GM18505 (cell line): ENCODE measurements around the gene CAPN10.
"Not testable (repeated sequence)": the region's sequence is repeated elsewhere in the genome, so short reads cannot be mapped to it uniquely, and the experiment has no call there.

Experiments used
- ATAC-seq: cut with Tn5 transposase; IDR thresholded peaks from one replicate; pipeline ENCODE4 v1.9.1; 2021; ENCODE audit not compliant: unreplicated experiment
- POLR2A ChIP-seq: IDR thresholded peaks from 4 replicates; pipeline ENCODE4 v1.6.1; 2011; ENCODE audit warnings: borderline replicate concordance; ENCODE audit not compliant: insufficient read depth, insufficient read length; ENCODE audit errors: extremely low read depth

The CAPN10 gene, protein sequence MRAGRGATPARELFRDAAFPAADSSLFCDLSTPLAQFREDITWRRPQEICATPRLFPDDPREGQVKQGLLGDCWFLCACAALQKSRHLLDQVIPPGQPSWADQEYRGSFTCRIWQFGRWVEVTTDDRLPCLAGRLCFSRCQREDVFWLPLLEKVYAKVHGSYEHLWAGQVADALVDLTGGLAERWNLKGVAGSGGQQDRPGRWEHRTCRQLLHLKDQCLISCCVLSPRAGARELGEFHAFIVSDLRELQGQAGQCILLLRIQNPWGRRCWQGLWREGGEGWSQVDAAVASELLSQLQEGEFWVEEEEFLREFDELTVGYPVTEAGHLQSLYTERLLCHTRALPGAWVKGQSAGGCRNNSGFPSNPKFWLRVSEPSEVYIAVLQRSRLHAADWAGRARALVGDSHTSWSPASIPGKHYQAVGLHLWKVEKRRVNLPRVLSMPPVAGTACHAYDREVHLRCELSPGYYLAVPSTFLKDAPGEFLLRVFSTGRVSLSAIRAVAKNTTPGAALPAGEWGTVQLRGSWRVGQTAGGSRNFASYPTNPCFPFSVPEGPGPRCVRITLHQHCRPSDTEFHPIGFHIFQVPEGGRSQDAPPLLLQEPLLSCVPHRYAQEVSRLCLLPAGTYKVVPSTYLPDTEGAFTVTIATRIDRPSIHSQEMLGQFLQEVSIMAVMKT

DNA sequence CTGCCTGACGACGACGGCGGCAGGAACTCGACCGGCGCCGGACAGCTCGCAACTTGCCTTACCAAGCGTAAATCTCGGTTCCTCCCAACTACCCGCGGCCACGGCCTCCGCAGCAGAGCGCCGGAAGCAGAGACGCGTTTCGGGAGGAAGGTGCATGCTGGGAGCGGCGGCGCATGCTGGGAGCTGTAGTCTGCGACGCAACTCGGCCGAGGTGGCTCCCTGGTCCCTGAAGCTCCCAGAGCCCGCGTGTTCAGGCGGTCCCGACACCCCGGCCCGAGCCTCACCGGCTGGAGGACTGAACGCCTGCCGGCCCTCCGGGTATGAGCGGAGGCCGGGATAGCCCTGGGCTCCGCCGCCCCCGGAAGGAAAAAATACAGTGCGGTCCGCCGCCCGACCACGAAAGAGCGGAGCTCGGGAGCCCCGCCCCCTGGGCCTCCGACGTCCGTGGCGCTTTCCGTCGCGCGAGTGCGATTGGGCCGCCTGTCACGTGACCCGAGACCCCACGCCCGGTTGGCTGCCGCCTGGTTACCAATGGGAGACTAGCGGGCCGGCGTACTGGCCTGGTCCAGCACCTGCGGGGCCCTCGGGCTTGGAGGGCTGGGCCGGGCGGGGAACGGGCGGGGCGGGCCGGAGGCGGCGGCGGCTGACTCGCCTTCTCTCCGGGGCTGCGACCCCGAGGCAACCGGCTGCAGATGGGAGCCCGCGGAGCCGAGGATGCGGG lies at the start of gene CAPN10:
CAPN10 (plus strand) TSS at position 537 of the 721 bp plus-strand sequence; CDS start at position 715, 178 bp downstream.
- peak; percentile 89 for TF ChIP-seq POLR2A
- peak; percentile 58 for ATAC-seq

GRCh38 chr2:240538031-240538780 lies 48.3 kb upstream of the CAPN10 start:
- ATAC-seq, result no peak
- TF ChIP-seq POLR2A, result no peak

DNA sequence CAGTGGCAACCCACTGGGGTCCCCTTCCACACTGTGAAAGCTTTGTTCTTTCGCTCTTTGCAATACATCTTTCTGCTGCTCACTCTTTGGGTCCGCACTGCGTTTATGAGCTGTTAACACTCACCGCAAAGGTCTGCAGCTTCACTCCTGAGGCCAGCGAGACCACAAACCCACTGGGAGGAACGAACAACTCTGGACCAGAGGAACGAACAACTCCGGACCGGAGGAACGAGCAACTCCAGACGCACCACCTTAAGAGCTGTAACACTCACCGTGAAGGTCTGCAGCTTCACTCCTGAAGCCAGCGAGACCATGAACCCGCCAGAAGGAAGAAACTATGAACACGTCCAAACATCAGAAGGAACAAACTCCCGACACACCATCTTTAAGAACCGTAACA lies 47.4 kb upstream of the CAPN10 start:
- ATAC-seq, result not testable (repeated sequence)

- TF ChIP-seq POLR2A, result no peak
- ATAC-seq, result no peak
Measured at GRCh38 chr2:240539906-240540305, 46.6 kb upstream of the CAPN10 start.

DNA sequence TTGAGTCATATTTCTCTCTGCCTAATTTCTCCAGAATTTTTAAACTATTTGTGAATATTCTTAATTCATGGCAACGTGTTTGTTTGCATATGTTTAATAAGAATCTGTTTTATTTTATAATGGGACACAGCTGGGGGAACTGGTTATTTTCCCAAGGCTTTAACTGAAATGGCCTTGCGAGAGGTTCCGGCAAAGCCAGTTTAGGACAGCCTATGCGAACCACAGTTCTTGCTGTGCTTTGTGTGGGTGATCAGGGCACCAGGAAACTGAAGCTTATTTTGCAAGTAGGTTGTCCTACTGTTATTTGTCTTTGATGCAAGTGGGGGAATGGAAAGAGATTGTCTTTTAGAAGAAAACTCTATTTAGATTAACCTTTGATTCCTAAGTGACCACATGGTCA lies 35.2 kb upstream of the CAPN10 start:
- TF ChIP-seq POLR2A, result no peak
- no peak for ATAC-seq

GRCh38 chr2:240551811-240552210 lies 34.7 kb upstream of the CAPN10 start:
- TF ChIP-seq POLR2A, result no peak
- ATAC-seq, result no peak

DNA sequence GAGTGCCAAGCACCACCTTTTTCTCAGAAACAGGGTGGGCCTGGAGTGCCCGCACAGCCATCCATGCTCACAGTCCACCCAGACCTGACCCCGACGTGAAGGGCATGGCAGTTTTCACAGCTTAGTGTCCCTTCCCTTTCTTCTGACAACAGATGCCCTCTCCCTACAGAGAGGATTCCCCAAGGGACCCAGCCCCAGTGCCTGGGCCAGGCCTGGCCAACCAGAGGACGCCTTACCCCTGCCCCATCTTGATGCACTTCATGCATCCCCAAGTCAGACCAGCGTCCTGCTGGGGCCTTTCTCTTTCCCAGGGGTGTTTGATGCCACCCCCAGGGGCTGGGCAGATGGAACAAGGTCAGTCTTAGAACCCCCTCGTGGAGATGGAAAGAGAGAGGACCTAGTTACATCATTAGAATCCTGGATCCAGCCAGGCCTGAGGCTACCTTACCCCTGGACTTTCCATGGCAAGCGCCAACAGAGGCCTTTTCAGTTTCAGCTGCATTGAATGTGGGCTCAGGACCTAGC lies 32.5 kb upstream of the CAPN10 start:
- ATAC-seq, result no peak
- no peak for TF ChIP-seq POLR2A

- ATAC-seq, result no peak
Measured at GRCh38 chr2:240554767-240555493, 31.6 kb upstream of the CAPN10 start.

DNA sequence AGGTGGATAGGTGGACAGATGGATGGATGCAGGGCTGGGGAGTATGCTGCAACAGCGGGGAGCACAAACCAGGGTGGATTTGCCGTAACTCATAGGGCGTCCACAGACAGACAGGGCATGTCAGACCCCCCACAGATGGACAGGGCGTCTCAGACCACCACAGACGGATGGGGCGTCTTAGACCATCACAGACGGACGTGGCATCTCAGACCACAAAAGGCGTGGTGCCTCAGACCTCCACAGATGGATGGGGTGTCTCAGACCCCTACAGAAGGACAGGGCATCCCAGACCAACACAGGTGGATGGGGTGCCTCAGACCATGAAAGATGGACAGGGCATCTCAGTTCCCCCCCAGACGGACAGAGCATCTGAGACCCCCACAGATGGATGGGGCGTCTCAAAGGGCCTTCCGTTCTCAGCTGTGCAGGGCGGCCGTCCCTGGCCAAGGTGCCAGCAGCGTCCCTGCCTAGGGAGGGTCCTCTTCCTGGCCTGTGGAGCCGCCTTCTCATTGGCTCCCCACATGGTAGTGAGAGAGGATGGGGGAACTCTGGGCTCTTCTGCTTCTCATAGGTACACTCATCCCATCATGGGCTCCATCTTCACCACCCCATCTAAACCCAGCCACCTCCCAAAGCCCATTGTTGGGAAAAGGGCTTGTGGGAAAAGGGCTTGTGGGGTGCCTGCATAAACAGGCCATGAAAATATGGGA lies 30.8 kb upstream of the CAPN10 start:
- no peak for ATAC-seq
- TF ChIP-seq POLR2A, result no peak

More at GRCh38 chr2:240554767-240555493, 31.6 kb upstream of the CAPN10 start:
- no peak for TF ChIP-seq POLR2A

DNA sequence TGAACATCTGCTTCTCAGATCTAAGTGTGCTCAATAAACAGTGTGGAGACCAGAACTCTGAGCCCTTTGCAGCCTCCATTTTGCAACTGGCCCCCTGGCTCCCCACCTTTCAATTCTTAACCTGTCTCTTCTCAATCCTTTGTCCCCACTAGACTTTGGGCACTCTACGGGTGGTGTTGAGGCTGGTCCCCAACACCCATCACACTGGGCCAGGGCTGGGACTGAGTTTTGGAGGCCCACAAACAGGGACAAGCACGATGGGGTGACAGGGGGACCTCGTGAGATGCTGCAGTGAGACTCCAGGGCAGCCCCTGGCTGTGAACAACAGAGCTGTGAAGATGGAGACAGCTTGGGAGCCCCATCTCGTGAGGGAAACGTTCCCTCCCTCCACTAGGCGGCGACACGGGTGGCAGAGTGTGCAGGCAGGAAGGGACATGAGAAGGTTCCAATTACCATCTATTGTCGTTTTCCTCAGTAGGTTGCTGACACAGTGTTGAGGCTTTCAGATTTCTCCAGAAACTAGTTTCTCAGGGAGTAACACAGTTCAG lies 29.9 kb upstream of the CAPN10 start:
- no peak for ATAC-seq
- TF ChIP-seq POLR2A, result no peak

GRCh38 chr2:240557101-240557751 lies 29.3 kb upstream of the CAPN10 start:
- no peak for TF ChIP-seq POLR2A
- ATAC-seq, result no peak
